CD14-positive monocyte (primary cell): Measurements from ENCODE around the gene FHOD3. TPM values are rescaled to one million over a fixed set of nuclear protein-coding genes. Genes with fewer than 3 reads are reported as not detected.

ENCODE experiments used
- DNase-seq, 3 donors: peaks; one replicate each; pipeline ENCODE4 v3.0.0-alpha.2; 2011 to 2022
- H2AFZ ChIP-seq: 2 replicates; pipeline ENCODE4 v1.6.0; 2012; ENCODE audit warnings: mild to moderate bottlenecking, low read depth, low read length, inconsistent platforms; ENCODE audit not compliant: insufficient read depth, poor library complexity, severe bottlenecking
- H3K27ac ChIP-seq, 2 donors: 1 replicate in 1 of 2; 2 replicates in 1 of 2; pipeline ENCODE4 v1.5.1; 2012 to 2013; ENCODE audit warnings: low read length in 2 of 2, control low read depth in 1 of 2, inconsistent platforms in 1 of 2, low read depth in 1 of 2, mild to moderate bottlenecking in 1 of 2
- H3K27me3 ChIP-seq, 2 donors: one replicate each; pipeline versions ENCODE4 v1.6.0 to v1.6.1; 2011 to 2013; ENCODE audit warnings: low read length in 2 of 2; ENCODE audit not compliant: control insufficient read depth in 2 of 2, insufficient read depth in 2 of 2
- H3K36me3 ChIP-seq, 2 donors: replicated peaks in 1 of 2; 1 replicate in 1 of 2; 2 replicates in 1 of 2; pipeline versions ENCODE4 v1.5.1 to v1.6.1; 2012 to 2013; ENCODE audit warnings: low read length in 2 of 2, control low read depth in 1 of 2, inconsistent platforms in 1 of 2, mild to moderate bottlenecking in 1 of 2; ENCODE audit not compliant: insufficient read depth in 2 of 2, control insufficient read depth in 1 of 2
- H3K4me1 ChIP-seq, 2 donors: 1 replicate in 1 of 2; 2 replicates in 1 of 2; pipeline versions ENCODE4 v1.5.1 to v1.6.1; 2012 to 2013; ENCODE audit warnings: low read length in 2 of 2, control low read depth in 1 of 2, inconsistent platforms in 1 of 2, mild to moderate bottlenecking in 1 of 2, moderate library complexity in 1 of 2; ENCODE audit not compliant: insufficient read depth in 2 of 2, control insufficient read depth in 1 of 2
- H3K4me2 ChIP-seq: replicated peaks from 2 replicates; pipeline ENCODE3; 2012; ENCODE audit warnings: low read length, moderate library complexity, mild to moderate bottlenecking; ENCODE audit not compliant: poor library complexity, severe bottlenecking; ENCODE audit errors: extremely low read depth
- H3K4me3 ChIP-seq, 3 experiments: fragments of 200-600 bp in 1 of 3; sonication (generic) in 1 of 3; replicated peaks in 1 of 3; 1 replicate in 2 of 3; 2 replicates in 1 of 3; pipeline ENCODE4 v1.5.1; 2011 to 2013; ENCODE audit warnings: low read length in 3 of 3, mild to moderate bottlenecking in 3 of 3, control low read depth in 2 of 3, low read depth in 2 of 3, inconsistent platforms in 1 of 3, moderate library complexity in 1 of 3
- H3K79me2 ChIP-seq: 2 replicates; pipeline ENCODE4 v1.6.0; 2012; ENCODE audit warnings: mild to moderate bottlenecking, control low read depth, inconsistent platforms, low read length, moderate library complexity; ENCODE audit not compliant: insufficient read depth
- H3K9ac ChIP-seq: 2 replicates; pipeline ENCODE4 v1.6.0; 2017; ENCODE audit warnings: low read length, mild to moderate bottlenecking; ENCODE audit not compliant: insufficient read depth, poor library complexity, severe bottlenecking
- H3K9me3 ChIP-seq, 2 donors: replicated peaks in 1 of 2; 1 replicate in 1 of 2; 2 replicates in 1 of 2; pipeline versions ENCODE4 v1.5.1 to v1.6.1; 2012 to 2013; ENCODE audit warnings: low read length in 2 of 2, control low read depth in 1 of 2; ENCODE audit not compliant: control insufficient read depth in 1 of 2, insufficient read depth in 1 of 2
- H4K20me1 ChIP-seq: 2 replicates; pipeline ENCODE4 v1.6.0; 2012; ENCODE audit warnings: mild to moderate bottlenecking, low read length, control low read depth, moderate library complexity; ENCODE audit not compliant: insufficient read depth
- H3K27ac Mint-ChIP-seq, 7 donors: one replicate each; pipeline ENCODE4 v1.8.0; 2020; ENCODE audit warnings: mild to moderate bottlenecking in 7 of 7, mixed read lengths in 7 of 7, moderate library complexity in 6 of 7, inconsistent platforms in 2 of 7
- H3K27me3 Mint-ChIP-seq, 3 donors: one replicate each; pipeline ENCODE4 v1.8.0; 2021 to 2022; ENCODE audit warnings: low read depth in 3 of 3, mild to moderate bottlenecking in 3 of 3, mixed read lengths in 3 of 3, moderate library complexity in 3 of 3, inconsistent platforms in 1 of 3
- H3K36me3 Mint-ChIP-seq, 2 donors: one replicate each; pipeline ENCODE4 v1.8.0; 2020; ENCODE audit warnings: mixed read lengths in 2 of 2, inconsistent platforms in 1 of 2, mild to moderate bottlenecking in 1 of 2
- H3K4me1 Mint-ChIP-seq: one replicate; pipeline ENCODE4 v1.8.0; 2020; ENCODE audit warnings: mild to moderate bottlenecking, mixed read lengths
- H3K4me3 Mint-ChIP-seq, 2 donors: one replicate each; pipeline ENCODE4 v1.8.0; 2020; ENCODE audit warnings: mild to moderate bottlenecking in 2 of 2, mixed read lengths in 2 of 2, moderate library complexity in 1 of 2
- H3K9me3 Mint-ChIP-seq, 7 donors: one replicate each; pipeline ENCODE4 v1.8.0; 2020 to 2022; ENCODE audit warnings: mixed read lengths in 7 of 7, mild to moderate bottlenecking in 6 of 7, moderate library complexity in 6 of 7, inconsistent platforms in 2 of 7
- CTCF ChIP-seq: fragments of 200-600 bp; IDR thresholded peaks from one replicate; pipeline ENCODE4 v1.8.0; 2022; ENCODE audit warnings: antibody characterized with exemption, mild to moderate bottlenecking
- WGBS: methylation state at CpG from one replicate; pipeline ENCODE4 v1.1.5; 2013; ENCODE audit warnings: missing lambda C conversion rate; ENCODE audit not compliant: insufficient coverage; 5-methylcytosine and 5-hydroxymethylcytosine counted together
- intact Hi-C, 2 donors: fragments of 100-400 bp; cut with micrococcal nuclease; formaldehyde crosslinking; loops; one replicate each; pipeline versions ENCODE4 v1.15.0 to v1.15.1; 2023
- polyA plus RNA-seq, 3 donors: library from polyadenylated mRNA; depleted of rRNA in 1 of 3; unstranded in 2 of 3; stranded (reverse) in 1 of 3; fragments of 300-500 nt in 2 of 3; fragments of >200 nt in 1 of 3; fragmentation: Illumina TruSeq in 2 of 3; gene quantifications; 1 replicate in 2 of 3; 2 replicates in 1 of 3; pipeline ENCODE4 v1.2.3, GENCODE V29; 2012 to 2021

FHOD3 gene
- polyA plus RNA-seq, 3 donors = not detected

GRCh38 chr18:36329684-36330434 is 32.3 kb downstream of the FHOD3 start:
- H3K4me1 Mint-ChIP-seq = no peaks in the 10 kb centered on the region
- intact Hi-C loops = no loop called here

GRCh38 chr18:36330435-36331052 is 33.0 kb downstream of the FHOD3 start:
- Histone ChIP-seq H3K9me3 (no peaks in the 10 kb centered on the region), H4K20me1 (no peaks in the 10 kb centered on the region), H3K79me2 (no peaks in the 10 kb centered on the region), H3K27me3 (no peaks in the 10 kb centered on the region), H3K4me3 (no peak overlapping the region), H3K4me1 (no peaks in the 10 kb centered on the region), H2AFZ (no peak overlapping the region), H3K27ac (no peak overlapping the region), H3K36me3 (no peaks in the 10 kb centered on the region), H3K4me2 (no peak overlapping the region), H3K9ac (no peak overlapping the region)
- 91% methylated on average over 4 of the region's 6 CpGs for WGBS
- H3K9me3 Mint-ChIP-seq = peaks cover 0 to 3% (median 0%) of the 10 kb centered on the region in 7 donors
- H3K27me3 Mint-ChIP-seq = peaks cover 4 to 11% (median 10%) of the 10 kb centered on the region in 3 donors
- intact Hi-C loops = no loop called here
- no peak for DNase-seq
- no peaks in the 10 kb centered on the region for H3K36me3 Mint-ChIP-seq
- no peak overlapping the region for H3K4me3 Mint-ChIP-seq
- H3K27ac Mint-ChIP-seq = no peak overlapping the region
- no peaks in the 10 kb centered on the region for H3K4me1 Mint-ChIP-seq
- TF ChIP-seq CTCF = no peak

More at GRCh38 chr18:36329684-36330434, 32.3 kb downstream of the FHOD3 start:
- no peak for TF ChIP-seq CTCF
- no peak overlapping the region for H3K4me3 ChIP-seq
- H2AFZ ChIP-seq = no peak overlapping the region
- no peaks in the 10 kb centered on the region for H3K79me2 ChIP-seq
- H4K20me1 ChIP-seq = no peaks in the 10 kb centered on the region
- 67% methylated on average over 1 of the region's 3 CpGs for WGBS
- H3K4me2 ChIP-seq = no peak overlapping the region
- DNase-seq = no peak
- Mint-ChIP-seq H3K27me3 (peaks cover 5 to 11% (median 10%) of the 10 kb centered on the region in 3 donors), H3K9me3 (peaks cover 0 to 3% (median 0%) of the 10 kb centered on the region in 7 donors), H3K4me3 (no peak overlapping the region), H3K27ac (no peak overlapping the region), H3K36me3 (no peaks in the 10 kb centered on the region)
- no peaks in the 10 kb centered on the region for H3K4me1 ChIP-seq
- H3K9ac ChIP-seq = no peak overlapping the region
- no peaks in the 10 kb centered on the region for H3K9me3 ChIP-seq
- no peak overlapping the region for H3K27ac ChIP-seq
- no peaks in the 10 kb centered on the region for H3K36me3 ChIP-seq
- no peaks in the 10 kb centered on the region for H3K27me3 ChIP-seq
